HG03442 (cell line): ENCODE results near the gene SLC7A10.
"Not testable (repeated sequence)": the region's sequence is repeated elsewhere in the genome, so short reads cannot be mapped to it uniquely, and the experiment has no call there.

Experiments used
- ATAC-seq: cut with Tn5 transposase; IDR thresholded peaks from one replicate; pipeline ENCODE4 v1.9.1; 2021; ENCODE audit warnings: mild to moderate bottlenecking, moderate library complexity; ENCODE audit not compliant: unreplicated experiment

SLC7A10 gene

GRCh38 chr19:33239223-33239975 lies 13.7 kb upstream of the SLC7A10 start:
- ATAC-seq = no peak

DNA sequence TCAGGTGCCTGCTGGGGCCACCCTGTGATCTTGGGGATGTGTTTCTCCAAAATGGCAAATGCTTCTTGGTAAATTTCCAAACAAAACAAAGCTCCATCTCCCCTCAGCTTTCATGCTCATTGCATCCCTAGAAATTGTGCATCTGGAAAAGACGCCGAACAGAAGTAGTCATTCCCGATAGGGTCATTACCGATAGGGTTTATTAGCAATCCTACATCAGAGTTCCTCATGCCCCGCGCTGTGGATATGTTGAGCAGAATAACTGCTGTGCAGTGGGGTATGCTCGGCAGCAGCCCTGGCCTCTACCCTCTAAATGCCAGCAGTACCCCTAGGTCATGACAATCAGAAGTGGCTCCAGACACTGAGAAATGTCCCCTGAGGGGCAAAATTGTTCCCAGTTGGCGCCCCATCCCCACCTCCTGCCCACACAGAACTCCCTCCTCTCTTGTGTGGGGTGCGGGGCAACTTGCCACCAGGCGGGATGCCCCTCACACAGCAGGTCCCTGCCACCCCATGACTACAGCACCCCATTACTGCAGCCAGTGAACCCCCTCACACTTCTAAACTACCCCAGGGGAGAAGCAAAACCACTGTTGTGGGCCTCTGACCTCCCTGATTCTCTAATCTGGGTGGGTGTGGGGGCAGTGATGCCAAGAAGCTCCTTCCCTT lies 13.0 kb upstream of the SLC7A10 start:
- no peak for ATAC-seq

- no peak for ATAC-seq
These were observed 11.2 kb upstream of the SLC7A10 start for GRCh38 chr19:33236696-33237390.

DNA sequence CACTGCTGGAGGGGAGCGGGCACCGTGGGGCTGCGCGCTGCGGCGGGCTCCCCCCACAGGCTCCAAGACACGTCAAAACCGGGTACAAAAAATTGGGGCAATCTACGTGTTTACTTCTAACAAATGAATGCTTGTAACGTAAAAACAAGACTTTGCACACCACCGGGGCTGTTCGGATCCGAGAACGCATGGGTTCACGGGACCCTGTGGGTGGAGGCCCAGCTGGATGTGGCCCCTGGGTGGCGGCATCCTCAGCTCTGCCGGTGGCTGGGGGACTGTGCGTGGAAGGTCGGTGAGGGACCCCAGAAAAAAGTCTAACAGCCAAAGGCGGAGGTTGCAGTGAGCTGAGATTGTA lies 10.3 kb upstream of the SLC7A10 start:
- ATAC-seq = no peak

GRCh38 chr19:33235269-33235995 lies 9.8 kb upstream of the SLC7A10 start:
- ATAC-seq = peak; percentile 96

DNA sequence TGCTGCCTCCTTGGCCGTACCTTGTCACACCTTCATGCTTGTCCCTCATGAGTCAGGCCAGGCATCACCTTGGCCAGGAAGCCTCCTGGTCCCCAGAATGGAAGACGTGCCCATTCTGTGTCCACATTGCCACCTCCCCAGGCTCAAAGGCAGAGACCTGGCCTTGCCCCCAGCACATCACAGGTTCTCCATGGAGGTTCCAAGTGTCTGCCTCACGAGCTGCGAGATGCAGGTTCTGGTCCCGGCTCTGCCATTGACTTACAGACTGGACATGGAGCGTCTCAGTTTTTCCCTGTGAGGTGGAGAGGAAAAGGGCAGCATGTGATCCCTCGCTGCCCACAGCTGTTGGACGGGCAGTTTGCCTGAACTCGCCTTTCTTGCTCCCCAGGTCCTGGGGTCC lies 9.1 kb upstream of the SLC7A10 start:
- ATAC-seq = no peak

GRCh38 chr19:33234092-33234491 lies 8.4 kb upstream of the SLC7A10 start:
- no peak for ATAC-seq

GRCh38 chr19:33233056-33233873 lies 7.6 kb upstream of the SLC7A10 start:
- ATAC-seq = no peak

GRCh38 chr19:33232656-33233055 lies 7.0 kb upstream of the SLC7A10 start:
- no peak for ATAC-seq

DNA sequence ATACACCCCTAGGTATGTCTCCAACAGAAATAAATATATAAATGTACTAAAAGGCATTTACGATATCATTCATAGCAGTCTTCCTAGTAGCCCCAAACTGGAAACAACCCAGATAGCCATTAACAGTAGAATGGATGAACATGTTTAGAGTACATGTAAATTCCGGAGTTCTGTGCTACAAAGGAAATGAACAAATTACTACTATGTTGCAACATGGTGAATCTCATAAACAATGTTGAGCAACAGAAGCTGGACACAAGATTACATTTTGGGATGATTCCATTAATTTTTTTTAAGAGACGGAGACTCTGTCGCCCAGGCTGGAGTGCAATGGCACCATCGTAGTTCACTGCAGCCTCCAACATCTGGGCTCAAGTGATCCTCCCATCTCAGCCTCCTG lies 5.9 kb upstream of the SLC7A10 start:
- no peak for ATAC-seq

DNA sequence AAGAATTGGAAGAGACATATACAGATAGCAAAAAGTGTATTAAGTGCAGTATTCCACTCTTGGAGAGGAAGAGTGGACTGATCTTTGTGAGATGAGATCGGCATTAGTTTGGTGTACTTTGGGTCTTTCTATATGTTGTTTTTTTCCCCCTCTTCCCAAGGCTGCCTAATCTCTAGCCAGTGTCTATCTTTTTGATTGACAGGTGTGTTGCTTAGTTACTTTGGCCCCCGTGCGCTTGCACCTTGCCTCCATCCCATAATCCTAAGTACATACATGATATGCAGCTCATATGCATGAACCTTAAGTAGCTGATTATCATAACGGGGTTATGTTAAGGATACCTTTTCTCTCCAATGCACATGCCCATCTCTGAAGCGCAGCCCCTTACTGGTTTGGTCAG lies 4.3 kb upstream of the SLC7A10 start:
- no peak for ATAC-seq

DNA sequence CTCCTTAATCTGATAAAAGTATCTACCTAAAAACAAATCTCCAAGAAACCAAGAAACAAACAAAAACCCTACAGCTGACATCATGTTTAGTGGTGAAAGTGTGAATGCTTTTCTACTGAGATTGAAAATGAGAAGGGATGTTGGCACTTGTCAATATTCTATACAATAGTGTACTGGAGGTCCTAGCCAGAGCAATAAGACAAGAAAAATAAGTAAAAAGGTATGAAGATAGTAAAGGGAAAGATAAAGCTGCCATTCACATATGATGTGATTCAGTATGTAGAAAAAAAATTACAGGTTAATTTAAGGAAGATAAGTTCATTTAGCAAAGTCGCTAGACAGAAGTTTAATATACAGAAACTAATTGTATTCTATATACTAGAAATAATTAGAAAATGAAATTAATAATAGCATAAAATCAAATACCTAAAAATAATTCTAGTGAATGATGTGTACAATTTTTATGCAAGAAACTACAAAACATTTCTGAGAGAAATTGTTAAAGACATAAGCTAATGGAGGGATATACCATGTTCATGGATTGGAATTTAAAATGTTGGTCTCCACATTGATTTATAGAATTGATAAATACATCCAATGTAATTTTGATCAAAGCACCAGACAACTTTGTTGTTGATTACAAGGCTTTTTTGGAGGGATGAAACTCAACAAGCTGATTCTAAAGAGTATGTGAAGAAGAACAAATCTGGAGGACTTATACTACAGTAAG lies 2.4 kb upstream of the SLC7A10 start:
- no peak for ATAC-seq

DNA sequence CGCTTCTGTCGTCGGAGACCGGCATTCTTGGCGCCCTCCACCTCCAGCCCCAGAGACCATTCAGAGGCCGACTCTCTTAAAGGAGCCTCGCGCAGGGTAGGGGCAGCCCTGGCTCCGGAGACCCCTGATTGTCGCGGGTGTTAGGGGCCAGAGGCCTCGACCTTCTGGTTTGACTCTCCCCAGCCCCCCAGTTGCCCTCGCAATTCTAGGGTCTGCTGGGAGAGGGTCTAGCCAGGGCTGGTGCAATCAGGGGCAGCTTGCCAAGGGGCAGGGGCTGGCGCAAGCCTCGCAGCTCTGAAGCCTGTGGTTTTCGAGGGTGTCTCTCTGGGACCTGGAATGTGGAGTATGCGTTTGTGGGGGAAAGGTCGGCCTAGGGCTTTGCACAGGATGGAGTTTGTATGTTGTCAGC lies 1.6 kb upstream of the SLC7A10 start:
- ATAC-seq = no peak

- ATAC-seq = no peak
These were observed 1.0 kb upstream of the SLC7A10 start for GRCh38 chr19:33226550-33227241.

DNA sequence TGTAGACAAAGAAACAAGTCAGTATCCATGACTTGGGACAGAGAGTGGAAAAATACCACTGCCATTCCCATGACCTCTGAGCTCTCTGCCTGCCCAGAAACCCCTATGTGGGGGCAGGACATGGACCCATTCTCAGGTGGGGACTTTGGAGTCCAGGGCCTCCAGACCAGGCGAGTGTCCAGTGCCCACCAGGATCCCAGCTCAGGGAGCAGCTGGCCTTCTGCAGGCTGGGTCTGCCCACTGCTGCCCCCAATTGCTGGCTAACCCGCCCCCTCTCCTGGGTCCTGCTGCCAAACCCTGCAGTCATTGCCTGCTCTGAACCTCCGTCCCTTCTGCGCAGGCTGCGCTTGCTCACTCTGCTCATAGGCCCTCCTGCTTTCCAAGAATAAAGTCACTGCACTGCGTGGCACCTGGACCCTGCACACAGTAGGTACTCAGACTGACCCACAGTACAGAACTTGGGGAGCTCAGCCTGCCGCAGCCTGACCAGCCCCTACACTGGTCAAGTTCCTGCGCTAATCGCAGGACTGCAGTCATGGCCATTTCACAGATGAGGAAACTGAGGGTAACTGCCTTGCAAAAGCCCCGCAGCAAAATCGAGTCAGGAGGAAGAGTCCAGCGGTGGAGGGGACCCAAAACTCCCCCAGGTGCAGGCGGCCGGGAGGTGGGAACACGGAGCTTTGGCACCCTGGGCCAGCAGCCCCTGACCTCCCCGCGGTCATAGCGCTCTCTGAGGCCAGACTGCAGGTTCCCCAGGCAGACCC lies 774 bp downstream of the SLC7A10 start:
- ATAC-seq = no peak

GRCh38 chr19:33222255-33222654 lies 3.4 kb downstream of the SLC7A10 start:
- not testable (repeated sequence) for ATAC-seq

- no peak for ATAC-seq
These were observed 4.0 kb downstream of the SLC7A10 start for GRCh38 chr19:33221638-33222037.

DNA sequence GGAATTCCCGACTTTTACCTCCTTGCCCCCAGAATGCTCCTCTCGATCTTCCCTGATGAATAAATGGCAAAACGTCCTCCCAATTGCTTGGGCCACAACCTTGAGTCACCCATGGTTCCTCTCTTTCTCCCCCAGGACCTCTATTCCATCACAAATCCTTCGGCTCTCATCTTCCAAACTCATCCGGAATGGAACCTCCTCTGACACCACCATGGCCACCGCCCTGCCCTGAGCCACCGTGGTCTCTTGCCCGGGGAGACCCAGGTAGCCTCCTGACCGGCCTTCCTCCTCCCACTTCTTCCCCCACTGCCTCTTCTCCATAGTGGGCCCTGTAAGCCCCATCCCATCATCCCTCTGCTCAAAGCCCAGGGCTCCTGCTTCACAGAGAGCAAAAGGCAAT lies 4.9 kb downstream of the SLC7A10 start:
- ATAC-seq = no peak

GRCh38 chr19:33220115-33220514 lies 5.5 kb downstream of the SLC7A10 start:
- ATAC-seq = no peak
